Stimulated activated CD4-positive, alpha-beta T cell treated with anti-CD3 and anti-CD28 coated beads, Interleukin-2, amount 100 ng/mL, for 4 hours (primary cell): Measurements from ENCODE around the gene CA5A.
"Not testable (repeated sequence)": the region's sequence is repeated elsewhere in the genome, so short reads cannot be mapped to it uniquely, and the experiment has no call there.

ENCODE experiments used
- DNase-seq: peaks from one replicate; pipeline ENCODE4 v3.0.0-alpha.2; 2020; ENCODE audit warnings: low read depth

The CA5A gene

GRCh38 chr16:87922250-87922871 is 14.0 kb downstream of the CA5A start:
- DNase-seq, result no peak

- no peak for DNase-seq
These were observed 15.0 kb downstream of the CA5A start for GRCh38 chr16:87921236-87921773.

GRCh38 chr16:87919681-87919994 is 16.7 kb downstream of the CA5A start:
- DNase-seq, result no peak

GRCh38 chr16:87918866-87919680 is 17.3 kb downstream of the CA5A start:
- DNase-seq, result no peak

GRCh38 chr16:87918338-87918737 is 18.0 kb downstream of the CA5A start:
- DNase-seq, result no peak

GRCh38 chr16:87917503-87917902 is 18.8 kb downstream of the CA5A start:
- no peak for DNase-seq

GRCh38 chr16:87914812-87915211 is 21.5 kb downstream of the CA5A start:
- no peak for DNase-seq

- not testable (repeated sequence) for DNase-seq
These were observed 22.2 kb downstream of the CA5A start for GRCh38 chr16:87914021-87914725.

- not testable (repeated sequence) for DNase-seq
These were observed 23.6 kb downstream of the CA5A start for GRCh38 chr16:87912691-87913090.

GRCh38 chr16:87911106-87911763 is 25.1 kb downstream of the CA5A start:
- DNase-seq, result not testable (repeated sequence)

- DNase-seq, result peak; percentile 77
These were observed 27.0 kb downstream of the CA5A start for GRCh38 chr16:87909203-87909935.

GRCh38 chr16:87908101-87908500 is 28.2 kb downstream of the CA5A start:
- DNase-seq, result not testable (repeated sequence)

- DNase-seq, result not testable (repeated sequence)
These were observed 30.8 kb downstream of the CA5A start for GRCh38 chr16:87905521-87905920.

GRCh38 chr16:87904963-87905362 is 31.4 kb downstream of the CA5A start:
- not testable (repeated sequence) for DNase-seq

GRCh38 chr16:87900489-87900888 is 35.8 kb downstream of the CA5A start:
- not testable (repeated sequence) for DNase-seq

- peak; percentile 57 for DNase-seq
These were observed 38.5 kb downstream of the CA5A start for GRCh38 chr16:87897521-87898505.

- not testable (repeated sequence) for DNase-seq
These were observed 39.3 kb downstream of the CA5A start for GRCh38 chr16:87896924-87897520.

- not testable (repeated sequence) for DNase-seq
These were observed 40.0 kb downstream of the CA5A start for GRCh38 chr16:87896176-87896890.

GRCh38 chr16:87895641-87896141 is 40.6 kb downstream of the CA5A start:
- peak; percentile 82 for DNase-seq
